OCI-LY7 (cell line): ENCODE data around the gene SPECC1L.

Experiments
- EZH2phosphoT487 ChIP-seq: fragments of 200-600 bp; sonication (generic); IDR thresholded peaks from 2 replicates; pipeline ENCODE4 v1.6.1; 2018; ENCODE audit warnings: low read depth, borderline replicate concordance, mild to moderate bottlenecking, mixed run types, antibody characterized with exemption, low read length, moderate library complexity, mixed read lengths
- TF ChIP-seq, protein P1 (sequence below): fragments of 200-600 bp; sonication (generic); conservative IDR thresholded peaks from 2 replicates; pipeline ENCODE4 v1.5.1; 2014; ENCODE audit warnings: mild to moderate bottlenecking, antibody characterized with exemption, low read length, moderate library complexity, mixed read lengths

DNA sequence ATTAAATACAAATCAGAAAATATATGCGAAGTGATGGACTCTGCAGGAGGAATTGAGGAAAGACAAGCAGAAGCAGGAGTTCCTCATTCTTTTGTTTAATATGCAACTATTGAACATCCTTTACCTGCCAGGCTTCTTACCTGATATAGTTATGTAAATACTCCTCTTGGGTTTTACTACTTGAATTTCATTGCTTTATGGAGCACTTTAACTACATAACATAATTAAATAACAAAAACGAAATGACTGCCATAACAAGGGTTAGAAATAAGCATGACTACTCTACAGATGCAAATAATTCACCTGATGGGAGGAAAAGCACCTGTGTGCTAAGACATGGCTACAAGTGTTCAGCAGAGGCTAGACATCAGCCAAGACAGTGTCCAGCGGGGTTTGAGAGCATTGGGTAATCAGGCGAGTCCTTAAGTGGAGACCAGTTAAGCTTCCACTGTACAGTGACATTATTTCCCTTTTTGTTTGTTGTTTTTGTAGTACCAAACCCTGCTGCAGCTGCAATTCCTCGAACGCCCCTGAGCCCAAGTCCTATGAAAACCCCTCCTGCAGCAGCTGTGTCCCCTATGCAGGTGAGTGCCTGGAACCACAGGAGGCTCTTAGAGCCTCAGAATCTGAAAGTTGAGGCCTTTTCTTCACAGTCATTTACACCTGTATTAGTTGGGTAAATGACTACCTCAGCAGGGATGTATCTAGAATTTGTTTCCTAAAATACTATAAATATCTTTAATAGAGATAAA lies 67.4 kb downstream of the SPECC1L start:
- TF ChIP-seq, protein P1, sequence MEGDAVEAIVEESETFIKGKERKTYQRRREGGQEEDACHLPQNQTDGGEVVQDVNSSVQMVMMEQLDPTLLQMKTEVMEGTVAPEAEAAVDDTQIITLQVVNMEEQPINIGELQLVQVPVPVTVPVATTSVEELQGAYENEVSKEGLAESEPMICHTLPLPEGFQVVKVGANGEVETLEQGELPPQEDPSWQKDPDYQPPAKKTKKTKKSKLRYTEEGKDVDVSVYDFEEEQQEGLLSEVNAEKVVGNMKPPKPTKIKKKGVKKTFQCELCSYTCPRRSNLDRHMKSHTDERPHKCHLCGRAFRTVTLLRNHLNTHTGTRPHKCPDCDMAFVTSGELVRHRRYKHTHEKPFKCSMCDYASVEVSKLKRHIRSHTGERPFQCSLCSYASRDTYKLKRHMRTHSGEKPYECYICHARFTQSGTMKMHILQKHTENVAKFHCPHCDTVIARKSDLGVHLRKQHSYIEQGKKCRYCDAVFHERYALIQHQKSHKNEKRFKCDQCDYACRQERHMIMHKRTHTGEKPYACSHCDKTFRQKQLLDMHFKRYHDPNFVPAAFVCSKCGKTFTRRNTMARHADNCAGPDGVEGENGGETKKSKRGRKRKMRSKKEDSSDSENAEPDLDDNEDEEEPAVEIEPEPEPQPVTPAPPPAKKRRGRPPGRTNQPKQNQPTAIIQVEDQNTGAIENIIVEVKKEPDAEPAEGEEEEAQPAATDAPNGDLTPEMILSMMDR, result no peak
- no peak for TF ChIP-seq EZH2phosphoT487
